Measurements from ENCODE around the gene FBXL5. TPM values are rescaled to one million over a fixed set of nuclear protein-coding genes. Genes with fewer than 3 reads are reported as not detected.

Gene FBXL5
- total RNA-seq, 1 donor from 2014 or later, result 124 TPM

DNA sequence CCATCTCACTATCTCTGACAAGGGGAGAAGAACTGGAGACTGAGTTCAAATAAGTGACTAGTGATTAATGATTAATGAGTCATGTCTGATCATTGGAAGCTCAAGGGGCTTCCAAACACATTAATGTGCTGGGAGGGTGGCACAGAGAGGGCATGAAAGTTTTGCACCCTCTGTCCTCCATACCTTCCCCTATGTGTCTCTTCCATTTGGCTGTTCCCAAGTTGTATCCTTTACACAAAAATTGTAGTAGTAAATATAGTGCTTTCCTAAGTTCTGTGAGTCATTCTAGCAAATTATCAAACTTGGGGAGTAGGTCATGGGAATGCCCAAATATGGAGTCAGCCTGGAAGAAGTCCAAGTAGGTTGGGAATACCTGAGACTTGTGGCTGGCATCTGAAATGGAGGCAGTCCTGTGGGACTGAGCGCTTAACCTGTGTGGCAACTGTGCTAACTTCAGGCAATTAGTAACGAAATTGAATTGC is 22.4 kb upstream of the FBXL5 start:
- no peak for DNase-seq (ENCODE audit: low spot score)

DNA sequence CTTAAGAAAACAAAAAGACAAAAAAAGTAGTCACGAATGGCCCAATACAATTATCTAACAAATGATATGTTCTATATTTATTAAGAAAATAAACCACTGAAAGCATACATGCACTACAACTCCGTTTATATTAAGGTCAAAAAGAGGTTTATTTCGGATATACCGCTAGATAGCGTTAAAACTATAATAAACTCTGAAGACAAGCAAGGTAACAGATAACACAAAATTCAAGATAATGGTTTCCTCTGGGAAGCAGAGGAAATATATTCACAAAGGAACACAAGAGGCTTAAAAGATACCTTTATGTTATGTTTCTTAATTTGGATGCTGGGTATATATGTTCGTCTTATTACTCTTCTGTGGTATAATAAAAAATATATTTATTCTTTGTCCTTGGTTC is 21.7 kb upstream of the FBXL5 start:
- no peak for DNase-seq (ENCODE audit: low spot score)

DNA sequence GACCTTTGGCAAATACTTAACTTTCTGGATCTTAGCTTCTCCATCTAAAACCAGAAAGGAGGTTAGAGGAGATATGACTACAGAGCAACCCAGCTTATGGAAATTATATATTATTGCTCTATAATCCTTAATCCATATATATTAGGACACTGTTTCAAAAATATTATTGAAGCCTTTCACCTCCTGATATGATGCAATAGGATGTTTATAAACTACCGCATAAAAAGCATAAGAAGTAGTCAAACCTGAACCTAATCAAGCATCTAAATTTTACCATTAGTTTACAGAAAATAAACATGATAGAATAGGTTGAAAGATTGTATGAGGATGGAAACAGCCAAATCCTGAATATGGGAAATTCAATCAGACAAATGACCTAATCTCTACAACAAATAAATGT is 20.9 kb upstream of the FBXL5 start:
- no peak for DNase-seq (ENCODE audit: low spot score)

DNA sequence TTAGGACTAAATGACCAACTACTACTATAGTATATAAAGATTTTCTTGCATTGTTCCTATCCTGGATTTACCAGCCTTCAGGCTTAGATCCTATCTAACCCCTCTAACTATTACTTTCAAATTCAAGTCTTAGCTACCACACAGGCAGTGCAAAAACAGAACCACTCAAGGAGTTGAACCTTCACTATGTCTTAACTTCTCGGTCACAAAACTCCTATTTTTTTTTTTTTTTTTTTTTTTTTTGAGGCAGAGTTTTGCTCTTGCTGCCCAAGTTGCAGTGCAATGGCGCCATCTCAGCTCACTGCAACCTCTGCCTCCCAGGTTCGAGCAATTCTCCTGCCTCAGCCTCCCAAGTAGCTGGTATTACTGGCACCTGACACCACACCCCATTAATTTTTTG is 20.2 kb upstream of the FBXL5 start:
- no peak for DNase-seq (ENCODE audit: low spot score)

DNA sequence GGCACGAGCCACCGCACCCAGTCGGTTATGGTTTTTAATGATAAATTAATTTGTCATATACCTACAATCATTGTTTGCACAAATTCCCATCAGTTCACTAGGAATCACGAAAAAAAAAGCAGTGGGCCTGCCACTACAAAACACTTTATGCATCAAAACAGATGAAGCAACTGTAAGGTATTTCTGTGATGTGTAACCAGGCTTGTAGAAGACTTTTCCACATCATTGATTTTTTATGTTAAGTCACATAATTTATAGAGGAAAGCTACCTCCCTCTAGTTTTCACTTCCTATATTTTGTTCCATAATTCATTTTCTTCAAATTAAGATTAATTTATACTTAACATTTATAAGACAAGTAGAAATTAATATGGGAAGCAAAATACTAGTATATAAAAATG is 19.8 kb upstream of the FBXL5 start:
- no peak for DNase-seq (ENCODE audit: low spot score)

DNA sequence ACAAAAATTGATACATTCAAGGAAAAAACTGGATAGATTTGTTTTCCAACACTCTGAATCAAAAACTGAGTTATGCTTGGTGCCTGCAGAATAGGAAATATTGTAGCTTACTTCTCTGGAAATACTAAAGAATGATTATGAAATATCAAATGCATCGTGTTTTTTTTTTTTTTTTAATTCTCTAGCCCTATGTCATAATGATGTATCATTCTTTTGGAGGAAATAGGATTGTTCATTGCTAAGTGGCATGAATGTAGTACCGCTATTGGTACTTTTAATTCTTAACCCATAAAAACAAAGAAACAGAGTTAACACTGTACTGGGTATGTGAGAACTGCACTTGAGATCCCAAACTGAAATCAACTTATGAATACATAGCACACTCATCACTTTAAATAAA is 18.9 kb upstream of the FBXL5 start:
- no peak for DNase-seq (ENCODE audit: low spot score)

DNA sequence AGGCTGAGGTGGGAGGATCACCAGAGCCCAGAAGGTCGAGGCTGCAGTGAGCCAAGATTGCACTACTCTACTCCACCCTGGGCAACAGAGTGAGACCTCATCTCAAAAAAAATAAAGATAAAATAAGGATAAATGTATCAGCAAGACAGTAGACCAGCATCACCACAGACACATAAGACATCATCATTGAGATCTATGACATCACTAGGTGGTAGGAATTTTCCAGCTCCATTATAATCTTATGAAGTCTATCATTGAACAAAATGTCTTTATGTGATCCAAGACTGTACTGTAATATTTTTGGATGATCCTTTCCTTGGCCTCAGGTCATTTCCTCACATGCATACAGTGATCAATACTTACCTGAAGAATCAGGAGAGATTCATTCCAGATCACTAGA is 18.2 kb upstream of the FBXL5 start:
- no peak for DNase-seq (ENCODE audit: low spot score)

DNA sequence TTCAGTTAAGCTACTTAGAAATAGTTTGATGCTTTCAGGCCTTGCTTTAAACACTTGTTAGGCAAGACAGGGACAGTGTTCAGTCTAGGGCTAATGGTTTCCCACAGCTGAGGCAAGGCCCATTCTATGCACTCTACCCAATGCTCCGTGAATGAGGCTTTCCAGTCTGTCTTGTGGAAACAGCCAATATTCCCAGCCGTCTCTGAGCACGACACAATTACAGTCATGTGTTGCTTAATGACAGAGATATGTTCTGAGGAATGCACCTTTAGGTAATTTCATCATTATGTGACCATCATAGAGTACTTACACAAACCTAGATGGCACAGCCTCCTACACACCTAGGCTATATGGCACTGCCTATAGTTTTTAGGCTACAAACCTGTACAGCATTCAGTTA is 16.9 kb upstream of the FBXL5 start:
- no peak for DNase-seq (ENCODE audit: low spot score)

DNA sequence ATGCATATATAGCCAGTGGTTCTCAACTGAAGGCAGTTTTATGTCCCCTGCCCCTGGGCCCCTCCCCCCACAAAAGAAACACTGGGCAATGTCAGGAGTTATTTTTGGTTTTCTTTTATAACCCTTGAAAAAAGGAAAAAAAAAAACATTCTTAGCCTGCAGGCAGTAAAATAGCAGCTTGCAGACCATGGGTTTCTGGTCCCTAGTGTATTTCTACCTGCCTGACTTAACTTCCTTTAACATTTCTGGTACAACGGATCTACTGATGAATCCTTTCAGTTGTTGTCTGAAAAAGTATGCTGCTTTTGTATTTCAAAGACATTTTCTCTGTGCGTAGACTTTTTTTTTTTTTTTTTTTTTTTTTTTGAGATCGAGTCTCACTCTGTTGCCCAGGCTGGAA is 15.4 kb upstream of the FBXL5 start:
- DNase-seq (ENCODE audit: low spot score), result no peak

DNA sequence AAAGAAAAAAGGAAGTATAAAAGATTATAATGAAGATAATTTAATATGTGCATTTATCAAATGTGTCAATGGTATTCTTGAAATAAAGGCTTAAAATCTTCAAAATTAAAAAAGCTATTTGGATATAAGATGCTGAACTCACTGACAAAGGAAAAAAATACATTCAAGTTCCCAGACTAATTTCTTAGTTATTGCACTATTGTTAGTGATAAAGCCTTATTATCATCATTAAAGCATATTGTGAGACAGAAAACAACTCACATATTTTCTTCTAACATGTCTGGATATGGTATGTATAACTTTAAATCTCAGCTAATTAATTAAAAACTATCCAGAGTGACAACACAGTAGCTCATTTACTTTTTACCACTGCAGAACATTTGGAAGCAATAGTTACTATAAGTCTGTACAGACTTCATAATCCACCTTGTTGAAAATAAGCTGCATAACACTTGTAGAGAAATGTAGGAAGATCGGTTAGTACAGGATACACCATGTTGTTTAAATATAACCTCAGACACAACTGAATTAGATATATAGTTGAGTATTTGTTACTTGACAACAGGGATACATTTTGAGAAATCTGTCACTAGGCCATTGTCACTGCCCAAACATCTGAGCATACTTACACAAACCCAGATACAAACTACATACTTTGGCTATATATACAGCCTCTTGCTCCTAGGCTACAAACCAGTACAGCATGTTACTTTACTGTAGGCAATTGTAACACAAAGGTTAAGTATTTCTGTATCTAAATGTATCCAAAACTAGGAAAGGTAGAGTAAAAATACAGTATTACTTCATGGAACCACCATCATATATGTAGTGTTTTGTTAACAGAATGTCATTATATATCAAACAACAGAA is 13.6 kb upstream of the FBXL5 start:
- no peak for DNase-seq (ENCODE audit: low spot score)

DNA sequence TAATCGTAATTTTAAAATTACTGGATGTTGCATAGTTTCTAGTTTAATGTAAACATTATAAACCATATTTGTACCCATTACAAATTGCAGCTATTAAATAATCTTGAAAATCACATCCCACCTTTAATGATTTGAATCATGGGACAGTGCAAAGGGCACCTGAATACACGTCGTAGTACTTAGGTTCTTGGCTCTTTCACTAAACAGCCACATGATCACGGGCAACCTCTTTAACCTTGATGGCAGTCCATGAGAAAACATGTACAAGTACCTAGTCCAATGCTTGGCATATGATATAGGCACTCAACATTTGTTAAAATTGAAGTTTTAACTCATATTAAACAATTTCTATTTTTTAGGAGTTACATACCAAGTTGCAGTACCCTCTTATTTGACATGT is 11.8 kb upstream of the FBXL5 start:
- no peak for DNase-seq (ENCODE audit: low spot score)

DNA sequence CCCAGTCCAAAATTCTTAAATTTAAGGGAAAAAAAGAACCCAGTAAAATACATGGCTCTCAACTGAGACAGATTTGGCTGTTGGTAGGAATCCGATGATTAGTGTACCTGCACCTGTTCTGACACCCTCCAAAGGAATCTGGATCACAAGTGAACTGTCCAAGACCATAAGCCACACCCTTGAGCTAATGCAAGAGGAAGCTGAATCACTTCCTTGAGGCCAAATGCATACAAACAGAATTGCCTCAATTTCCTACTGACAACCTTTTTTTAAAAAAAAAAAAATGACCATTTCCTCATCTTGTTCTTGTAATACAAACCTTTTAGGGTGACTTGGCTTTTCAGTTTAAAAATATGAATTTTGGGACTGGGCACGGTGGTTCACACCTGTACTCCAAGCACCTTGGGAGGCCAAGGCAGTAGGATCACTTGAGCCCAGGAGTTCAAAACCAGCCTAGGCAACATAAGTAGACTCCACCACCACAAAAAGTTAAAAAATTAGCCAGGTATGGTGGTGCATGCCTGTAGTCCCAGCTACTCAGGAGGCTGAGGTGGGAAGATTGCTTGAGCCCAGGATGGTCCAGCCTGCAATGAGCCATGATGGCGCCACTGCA is 10.7 kb upstream of the FBXL5 start:
- no peak for DNase-seq (ENCODE audit: low spot score)

DNA sequence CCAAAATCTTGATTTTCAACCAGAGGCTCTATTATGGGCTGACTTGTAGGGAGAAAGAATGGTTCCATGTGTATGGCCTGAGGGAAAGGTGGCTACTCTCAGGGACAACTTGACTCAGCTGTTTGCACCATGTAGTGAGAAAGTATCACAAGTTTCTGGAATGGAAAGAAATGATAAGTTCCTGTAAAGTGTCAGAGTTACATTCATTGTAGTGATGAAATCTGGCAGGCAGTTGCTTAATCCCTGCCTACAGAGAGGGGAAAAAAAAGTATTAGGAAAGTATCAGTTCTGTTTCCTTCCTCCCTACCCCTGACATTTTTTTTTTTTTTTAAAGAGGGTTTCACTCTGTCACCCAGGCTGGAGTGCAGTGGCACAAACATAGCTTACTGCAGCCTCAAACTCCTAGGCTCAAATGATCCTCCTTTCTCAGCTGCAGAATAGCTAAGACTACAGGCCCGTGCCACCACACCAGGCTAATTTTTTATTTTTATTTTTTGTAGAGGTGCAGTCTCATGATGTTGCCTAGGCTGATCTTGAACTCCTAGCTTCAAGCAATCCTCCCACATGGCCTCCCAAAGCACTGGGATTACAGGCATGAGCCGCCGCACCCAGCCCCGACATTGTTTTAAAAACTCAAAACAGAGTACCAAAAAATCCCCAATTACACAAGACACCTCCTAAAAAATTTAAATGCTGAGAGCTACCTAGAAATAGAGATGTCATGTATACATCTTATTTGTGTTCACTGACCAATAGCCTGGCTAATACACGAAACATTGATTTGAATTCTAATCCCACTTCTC is 4.8 kb upstream of the FBXL5 start:
- no peak for DNase-seq (ENCODE audit: low spot score)

DNA sequence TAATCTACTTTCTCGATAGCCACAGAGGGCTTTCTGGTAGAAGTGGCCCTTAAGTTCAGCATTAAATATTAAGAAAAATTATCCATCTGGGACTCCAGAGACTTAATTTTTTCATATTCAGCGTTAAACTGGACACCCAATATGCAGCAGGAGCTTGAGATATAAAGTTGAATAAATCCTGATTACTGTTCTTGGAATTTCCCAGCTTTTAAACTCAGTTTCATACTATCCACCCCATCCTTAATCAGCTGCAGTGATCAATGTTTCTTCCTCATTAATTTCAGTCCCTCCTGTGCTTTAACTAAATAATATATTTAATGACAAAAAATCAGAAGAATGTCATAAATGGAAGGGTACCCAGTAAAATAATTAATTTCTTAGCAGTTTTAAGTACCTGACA is 3.6 kb upstream of the FBXL5 start:
- no peak for DNase-seq (ENCODE audit: low spot score)

DNA sequence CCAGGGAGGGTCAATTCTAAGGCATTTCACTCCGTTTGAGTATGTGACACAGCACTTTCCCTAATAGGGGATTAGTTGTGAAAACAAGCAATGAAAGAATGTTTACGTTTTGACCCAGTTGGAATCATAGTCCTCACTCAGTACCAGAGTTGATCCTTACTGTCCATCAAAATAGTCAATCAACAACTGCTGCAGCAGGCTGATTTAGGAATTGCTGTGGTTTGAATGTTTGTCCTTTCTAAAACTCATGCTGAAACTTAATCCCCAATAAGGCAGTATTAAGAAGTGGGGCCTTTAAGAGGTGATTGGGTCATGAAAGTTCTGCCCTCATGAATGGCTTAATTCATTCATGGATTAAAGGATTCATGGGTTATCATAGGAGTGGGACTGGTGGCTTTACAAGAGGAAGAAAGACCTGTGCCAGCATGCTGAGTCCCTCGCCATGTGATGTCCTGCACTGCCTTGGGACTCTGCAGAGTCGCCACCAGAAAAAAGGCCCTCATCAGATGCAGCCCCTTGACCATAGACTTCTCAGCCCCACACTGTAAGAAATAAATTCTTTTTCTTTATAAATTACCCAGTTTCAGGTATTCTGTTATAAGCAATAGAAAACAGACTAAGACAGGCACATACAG is 3.1 kb upstream of the FBXL5 start:
- no peak for DNase-seq (ENCODE audit: low spot score)

DNA sequence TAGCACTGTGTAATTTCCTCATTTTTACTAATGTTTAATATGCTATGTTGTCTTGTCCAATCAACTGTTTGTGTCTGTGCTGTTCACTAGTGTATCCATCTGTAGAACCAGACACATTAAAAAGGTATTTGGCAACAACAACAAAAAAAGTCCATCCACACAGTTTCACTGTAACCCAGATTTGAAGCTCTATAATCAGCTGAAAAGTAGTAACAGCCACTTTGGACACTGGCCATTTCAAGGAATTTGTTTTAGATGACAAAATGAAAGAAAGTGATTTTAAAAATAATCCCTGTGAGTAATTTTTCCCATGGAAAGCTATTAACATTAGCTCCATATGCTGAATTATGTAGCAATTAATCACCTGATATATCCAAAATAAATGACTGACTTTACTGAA is 2.2 kb upstream of the FBXL5 start:
- no peak for DNase-seq (ENCODE audit: low spot score)

DNA sequence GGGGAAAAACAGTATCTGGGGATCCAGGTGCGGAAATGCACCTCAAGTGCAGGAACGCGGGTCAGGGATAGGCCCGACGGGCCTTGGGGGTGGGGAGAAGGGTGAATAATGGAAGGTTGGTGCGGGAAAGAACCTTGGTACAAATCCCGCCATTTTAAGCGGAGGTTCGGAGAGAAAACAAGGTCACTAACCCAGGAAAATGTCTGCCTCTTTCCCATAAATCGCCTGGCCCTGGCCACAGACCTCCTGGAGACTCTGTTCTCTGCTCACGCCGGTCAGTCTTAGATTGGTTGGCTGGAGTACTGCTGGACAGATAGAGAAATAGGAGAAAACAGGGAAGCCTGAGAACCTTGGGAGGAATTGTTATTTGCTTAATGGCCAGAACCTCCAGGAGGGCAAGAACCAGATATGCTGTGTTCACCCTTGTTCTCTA is 897 bp upstream of the FBXL5 start:
- DNase-seq (ENCODE audit: low spot score), result no peak

DNA sequence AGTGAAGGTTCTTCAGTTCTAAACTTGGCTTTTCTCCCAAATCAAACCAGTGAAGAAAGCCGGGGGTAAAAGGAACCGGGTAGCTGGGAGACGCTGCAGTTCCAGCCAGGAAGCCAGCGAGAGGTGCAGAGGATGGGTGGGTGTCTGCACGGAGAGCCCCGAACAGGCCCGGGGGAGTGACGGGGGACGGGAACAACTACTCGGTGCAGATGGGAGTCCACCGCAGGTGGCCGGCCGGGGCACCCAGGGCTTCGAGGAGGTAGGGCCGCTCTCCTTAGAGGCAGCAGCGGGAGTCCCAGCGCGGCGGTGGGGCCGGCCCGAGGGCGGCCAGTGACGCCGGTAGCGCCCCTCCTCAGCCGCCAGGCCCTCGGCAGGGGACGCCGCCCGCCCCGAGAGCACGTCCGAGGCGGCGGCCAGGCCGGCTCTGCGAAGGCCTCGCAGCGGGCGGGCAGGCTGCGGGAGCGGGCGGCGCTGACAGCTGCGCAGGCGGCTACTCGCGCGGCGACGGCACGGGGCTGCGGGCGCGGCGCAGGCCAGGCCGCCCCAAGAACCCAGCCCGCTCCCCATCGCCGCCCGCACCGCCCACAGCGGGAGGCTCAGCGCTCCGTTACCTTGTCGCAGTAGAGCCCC is 449 bp downstream of the FBXL5 start:
- DNase-seq (ENCODE audit: low spot score), result peak; percentile 91

DNA sequence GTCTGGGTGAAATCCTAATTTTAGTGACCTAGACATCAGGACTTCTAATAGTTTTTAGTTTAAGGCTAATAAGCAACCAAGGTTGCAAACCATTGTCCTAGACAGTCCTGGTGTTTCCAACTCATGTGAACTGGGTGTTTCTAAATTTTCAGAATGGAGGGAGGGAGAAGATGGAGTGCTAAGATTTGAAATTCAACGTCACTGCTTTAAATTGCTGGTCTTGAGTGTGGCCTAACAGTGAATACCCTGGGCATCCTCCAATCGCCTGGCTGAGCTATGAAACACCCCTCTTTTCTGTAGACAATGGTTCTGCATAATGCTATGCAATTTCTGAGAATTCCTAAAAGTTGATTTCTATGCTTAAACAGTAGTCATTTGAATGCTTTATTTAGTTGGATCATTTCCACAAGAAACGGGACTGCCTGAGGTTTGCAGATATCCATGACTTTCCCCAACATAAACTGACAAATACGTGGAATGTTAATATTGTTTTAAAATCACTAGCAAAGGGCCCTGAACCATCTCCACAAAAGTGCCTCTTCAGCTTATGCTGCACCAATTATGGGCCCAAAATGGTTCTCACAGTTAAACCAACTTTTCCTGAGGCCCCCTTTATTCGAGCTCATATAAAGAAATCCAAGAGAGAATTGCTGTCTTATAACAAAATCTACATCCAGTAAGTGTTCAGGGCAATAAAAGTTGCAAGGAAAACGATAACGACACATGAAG is 1.1 kb downstream of the FBXL5 start:
- no peak for DNase-seq (ENCODE audit: low spot score)

DNA sequence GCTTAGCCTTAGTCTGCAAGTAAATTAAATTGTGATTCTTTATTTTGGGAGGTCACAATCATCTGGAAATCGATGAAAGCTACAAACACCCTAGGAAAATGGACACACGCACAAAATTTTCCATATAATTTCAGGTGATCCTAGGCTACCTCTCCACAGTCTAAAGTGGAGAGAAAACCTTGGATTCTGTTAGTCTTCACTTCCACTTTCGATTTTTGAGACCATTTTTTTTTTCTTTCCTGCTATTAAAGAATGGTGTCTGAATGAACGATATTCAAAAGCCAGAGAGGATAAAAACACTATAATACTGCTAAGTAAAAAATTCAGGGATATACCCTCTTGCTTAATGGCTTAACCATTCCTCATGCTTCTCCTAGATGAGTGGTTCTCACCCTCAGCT is 1.7 kb downstream of the FBXL5 start:
- no peak for DNase-seq (ENCODE audit: low spot score)
